Stimulated activated CD8-positive, alpha-beta memory T cell treated with anti-CD3 and anti-CD28 coated beads, Interleukin-4, amount 100 ng/mL, for 48 hours (primary cell): ENCODE measurements around the gene KRT8.

Source experiments
- DNase-seq: peaks from one replicate; pipeline ENCODE4 v3.0.0-alpha.2; 2020

The KRT8 gene

DNA sequence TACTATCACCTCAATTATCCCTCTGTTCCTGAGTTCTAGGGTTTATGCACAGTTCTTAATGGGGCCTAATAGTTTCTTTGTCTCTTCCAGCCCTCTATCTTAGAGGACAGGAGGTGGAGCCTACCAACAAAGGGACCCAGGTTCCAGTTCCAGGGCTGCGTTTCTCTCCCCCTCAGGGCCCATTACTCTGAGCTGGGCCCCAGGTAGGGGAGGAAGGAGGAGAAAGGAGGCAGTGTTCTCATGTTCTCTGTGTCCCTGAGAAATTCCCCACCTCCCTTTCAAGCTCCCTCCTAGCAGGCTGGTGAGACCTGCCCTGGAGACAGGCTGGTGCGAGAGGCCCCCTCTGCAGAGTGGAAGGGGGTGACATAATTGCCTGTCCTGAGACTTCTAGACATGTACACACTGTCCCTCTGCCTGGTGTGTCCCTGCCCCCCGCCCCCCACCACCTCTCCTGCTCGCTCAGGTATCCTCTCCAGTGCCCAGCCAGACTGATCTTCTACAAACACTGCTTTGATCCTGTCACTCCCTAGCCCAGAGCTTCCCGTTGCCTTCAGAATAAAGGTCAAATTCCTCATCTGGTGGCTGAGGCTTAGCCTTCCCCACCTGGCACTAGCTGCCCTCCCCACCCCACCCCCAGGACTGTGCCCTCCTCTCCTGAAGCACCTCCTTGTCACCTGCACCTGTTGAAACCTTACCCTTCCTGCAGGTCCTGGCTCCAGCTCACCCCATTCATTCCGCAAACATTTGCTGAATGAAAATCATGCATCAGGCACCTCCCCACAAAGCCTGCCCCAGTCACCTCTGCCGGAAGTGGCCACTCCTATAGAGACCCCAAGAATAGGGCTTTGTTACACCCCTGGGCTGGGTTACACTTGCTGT lies 21.1 kb upstream of the KRT8 start:
- DNase-seq, result no peak

DNA sequence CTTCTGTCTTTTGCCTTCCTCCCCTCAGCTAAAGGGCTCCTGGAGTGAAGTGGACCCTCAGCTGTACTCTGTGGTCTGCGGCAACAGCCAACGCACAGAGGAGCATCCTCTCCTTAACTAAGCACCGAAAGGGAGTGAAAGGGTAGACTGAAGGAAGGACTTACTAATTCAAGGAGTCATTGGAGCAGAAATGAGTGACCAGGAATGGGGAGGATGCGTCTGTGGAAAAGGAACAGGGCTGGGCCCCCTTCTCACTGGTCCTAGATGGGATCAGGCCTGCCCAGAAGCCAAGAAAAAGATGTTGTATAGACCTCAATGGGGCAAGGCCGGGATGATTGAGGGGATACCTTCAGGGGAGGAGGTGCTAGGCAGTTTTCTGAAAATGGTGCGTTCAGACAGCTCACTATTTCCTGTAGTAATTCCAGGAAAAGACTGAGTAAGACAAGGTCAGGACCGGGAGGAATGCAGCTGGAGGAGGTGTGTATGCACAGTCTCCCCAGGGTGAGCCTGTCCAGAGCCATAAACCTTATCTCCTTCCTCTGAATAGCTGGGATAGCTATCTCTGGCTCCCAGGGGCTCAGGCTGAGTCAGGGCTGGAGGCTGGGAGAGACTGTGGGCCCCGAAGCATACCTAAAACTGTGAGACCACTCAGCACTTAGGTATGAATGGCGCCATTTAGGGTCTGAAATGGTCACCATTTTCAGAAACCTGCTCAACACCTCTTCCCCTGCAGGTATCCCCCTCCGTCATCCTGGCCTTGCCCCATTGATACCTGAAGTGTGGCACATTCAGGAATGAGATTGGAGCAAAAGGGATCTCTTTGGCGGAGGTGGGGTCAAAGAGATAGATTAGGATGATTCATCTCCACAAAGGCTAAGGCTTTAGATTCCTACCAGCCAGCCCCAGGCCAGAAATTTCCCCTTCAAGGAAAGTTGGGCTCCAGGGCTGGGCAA lies 20.2 kb upstream of the KRT8 start:
- no peak for DNase-seq

DNA sequence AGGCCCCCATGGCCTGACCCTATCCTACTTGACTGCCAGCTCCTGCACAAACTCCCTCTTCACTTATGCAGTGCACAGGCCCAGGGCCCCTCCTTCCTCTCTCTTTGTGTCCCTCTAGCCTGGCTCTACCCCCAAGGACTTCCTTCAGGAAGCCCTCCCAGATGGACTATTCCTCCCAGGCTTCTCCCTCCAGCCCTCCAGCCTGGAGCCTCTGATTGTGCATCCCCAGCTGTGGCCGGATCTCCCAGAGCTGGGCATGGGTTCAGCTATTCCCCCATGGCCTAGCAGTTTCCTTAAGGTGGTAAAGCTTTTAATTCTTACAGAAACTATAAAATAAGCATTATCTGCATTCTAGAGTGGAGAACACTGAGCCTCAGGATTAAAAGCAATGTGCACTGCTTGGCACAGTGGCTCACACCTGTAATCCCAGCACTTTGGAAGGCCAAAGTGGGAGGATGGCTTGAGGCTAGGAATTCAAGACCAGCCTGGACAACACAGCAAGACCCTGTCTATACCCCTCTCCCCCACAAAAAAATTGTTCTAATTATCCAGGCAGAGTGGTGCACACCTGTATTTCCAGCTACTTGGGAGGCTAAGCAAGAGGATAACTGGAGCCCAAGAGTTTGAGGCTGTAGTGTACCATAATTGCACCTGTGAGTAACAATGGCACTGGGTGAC lies 16.8 kb upstream of the KRT8 start:
- DNase-seq, result no peak

DNA sequence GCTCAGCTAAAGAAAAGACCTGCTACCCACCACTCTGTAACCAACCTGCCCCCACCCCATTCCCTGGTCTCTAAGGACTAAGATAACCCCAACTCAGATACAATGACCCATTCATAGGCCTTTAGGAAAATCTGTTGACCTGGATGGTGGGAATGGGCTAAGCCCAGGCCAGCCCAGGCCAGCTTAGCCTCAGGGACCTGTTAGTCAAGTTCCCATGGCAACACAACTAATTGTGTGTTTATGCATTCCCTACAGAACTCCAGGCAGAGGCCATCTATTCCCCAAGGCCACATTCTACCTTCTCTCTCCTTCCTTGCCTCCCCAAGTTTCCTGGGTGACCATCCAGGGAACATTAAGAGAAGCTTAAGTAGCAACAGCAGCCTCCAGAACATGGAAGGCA lies 16.1 kb upstream of the KRT8 start:
- no peak for DNase-seq

DNA sequence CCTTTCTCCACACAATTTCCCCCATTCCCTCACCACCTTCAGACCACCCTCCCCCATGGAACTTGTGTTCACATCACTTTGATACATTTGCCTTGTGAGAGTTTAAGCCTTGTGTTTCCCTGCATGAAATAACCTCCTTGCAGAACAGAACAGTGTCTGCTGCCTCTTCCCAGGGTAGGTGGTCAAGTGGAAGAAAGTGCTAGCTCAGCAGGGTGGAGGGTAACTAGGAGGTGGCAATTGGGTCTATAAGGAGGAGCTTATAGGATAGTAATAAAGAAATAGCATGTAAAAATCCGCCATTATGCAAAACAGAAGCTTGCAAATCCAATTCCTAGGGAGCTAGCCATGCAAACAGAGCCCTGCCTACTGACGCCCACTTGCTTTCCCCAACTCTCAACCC lies 13.9 kb upstream of the KRT8 start:
- no peak for DNase-seq

DNA sequence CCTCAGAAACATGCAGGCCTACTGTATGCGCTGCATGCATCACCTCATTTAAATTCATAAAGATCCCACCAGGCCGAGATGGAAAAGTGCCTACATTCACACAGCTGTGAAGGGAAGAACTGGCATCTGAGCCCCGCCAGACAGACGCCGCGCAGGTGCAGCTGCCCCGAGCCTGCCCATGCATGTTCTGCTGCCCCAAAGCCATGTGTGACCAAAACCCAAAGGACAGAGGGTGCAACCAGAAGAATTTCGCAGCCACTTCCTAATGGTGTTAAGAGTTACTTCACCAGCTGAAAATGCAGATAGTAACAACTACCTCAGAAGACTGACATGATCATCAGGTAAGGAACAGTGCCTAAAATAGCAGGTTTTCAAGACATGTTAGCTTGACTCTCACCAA lies 13.5 kb upstream of the KRT8 start:
- no peak for DNase-seq

DNA sequence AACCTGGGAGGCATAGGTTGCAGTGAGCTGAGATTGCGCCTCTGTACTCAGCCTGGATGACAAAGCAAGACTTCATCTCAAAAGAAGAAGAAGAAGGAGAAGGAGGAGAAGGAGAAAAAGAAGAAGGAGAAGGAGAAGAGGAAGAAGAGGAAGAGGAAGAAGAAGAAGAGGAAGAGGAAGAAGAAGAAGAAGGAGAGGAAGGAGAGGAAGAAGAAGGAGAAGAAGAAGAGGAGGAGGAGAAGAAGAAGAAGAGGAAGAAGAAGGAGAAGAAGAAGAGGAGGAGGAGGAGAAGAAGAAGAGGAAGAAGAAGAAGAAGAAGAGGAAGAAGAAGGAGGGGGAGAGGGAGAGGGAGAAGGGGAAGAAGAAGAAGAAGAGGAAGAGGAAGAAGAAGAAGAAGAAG lies 12.9 kb upstream of the KRT8 start:
- no peak for DNase-seq

DNA sequence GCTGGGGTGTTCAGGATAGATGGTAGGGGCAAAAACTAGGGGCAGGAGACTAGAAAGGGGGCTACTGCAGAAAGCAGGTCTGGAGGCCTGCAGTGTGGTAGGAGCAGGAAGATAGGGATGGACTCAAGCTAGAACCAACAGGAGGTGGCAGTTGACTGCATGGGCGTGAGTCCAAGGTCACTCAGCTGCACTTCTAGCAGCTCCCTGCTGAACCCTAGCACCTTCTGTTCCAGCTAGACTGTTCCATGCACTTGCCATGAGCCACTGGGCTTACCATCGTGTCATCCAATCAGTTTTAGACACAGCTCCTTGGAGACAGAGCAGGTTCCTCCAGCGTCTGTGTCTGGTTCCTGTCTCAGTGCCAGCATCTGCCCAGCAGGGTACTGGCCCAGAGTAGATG lies 11.3 kb upstream of the KRT8 start:
- no peak for DNase-seq

DNA sequence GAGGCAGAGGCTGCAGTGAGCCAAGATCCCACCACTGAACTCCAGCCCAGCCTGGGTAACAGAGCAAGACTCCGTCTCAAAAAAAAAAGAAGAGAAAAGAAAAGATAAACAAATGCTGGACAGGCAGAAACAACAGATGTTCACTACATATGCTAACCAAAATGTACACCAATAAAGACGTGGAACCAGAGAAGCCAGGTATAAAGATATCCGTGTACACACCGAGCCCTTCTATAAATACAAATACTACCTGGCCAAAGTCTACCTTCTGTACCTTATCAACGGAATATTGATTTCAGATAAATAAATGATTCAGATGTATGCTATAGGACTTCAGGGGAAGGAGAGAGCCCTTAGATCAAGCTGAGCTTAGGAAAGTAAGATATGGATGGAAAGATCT lies 10.8 kb upstream of the KRT8 start:
- no peak for DNase-seq

DNA sequence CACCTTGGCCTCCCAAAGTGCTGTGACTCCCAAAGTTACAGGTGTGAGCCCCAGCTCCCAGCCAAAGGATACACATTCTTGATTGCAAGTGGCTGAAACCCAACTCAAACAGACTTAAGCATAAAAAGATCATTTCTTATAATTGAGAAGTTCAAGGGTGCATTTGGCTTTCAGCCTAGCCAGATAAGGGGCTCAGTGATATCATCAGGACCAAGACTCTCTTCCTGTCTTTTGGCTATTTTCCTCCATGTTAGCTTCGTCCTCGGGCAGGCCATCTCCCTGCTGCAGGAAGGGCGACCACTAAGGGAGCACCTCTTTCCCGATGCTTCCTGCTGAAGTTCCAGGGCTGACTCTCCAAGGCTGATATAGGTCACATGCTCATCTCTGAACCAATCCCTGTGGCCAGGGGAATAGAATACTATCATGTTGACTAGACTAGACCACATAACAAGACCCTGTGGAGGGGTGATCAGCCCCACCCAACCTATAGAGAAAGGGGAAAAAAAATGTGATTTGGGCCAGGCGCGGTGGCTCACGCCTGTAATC lies 9.8 kb upstream of the KRT8 start:
- DNase-seq, result no peak

DNA sequence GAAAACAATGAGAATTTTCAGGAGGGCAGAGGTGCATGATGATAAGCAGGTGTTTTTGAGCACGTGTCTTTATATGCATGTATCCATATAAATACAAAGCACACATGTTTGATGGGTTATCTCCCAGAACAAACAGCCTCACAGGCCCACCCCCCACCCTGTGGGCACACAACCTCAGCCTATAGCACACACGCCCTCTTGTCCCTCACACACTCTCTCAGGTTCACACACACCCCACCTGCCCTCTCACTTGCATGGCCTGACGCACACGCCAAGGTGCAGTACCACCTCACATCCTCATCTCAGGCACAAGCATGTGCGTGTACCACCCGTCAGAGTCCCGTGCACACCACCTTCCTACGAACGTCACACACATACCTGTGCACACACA lies 8.6 kb upstream of the KRT8 start:
- DNase-seq, result no peak

DNA sequence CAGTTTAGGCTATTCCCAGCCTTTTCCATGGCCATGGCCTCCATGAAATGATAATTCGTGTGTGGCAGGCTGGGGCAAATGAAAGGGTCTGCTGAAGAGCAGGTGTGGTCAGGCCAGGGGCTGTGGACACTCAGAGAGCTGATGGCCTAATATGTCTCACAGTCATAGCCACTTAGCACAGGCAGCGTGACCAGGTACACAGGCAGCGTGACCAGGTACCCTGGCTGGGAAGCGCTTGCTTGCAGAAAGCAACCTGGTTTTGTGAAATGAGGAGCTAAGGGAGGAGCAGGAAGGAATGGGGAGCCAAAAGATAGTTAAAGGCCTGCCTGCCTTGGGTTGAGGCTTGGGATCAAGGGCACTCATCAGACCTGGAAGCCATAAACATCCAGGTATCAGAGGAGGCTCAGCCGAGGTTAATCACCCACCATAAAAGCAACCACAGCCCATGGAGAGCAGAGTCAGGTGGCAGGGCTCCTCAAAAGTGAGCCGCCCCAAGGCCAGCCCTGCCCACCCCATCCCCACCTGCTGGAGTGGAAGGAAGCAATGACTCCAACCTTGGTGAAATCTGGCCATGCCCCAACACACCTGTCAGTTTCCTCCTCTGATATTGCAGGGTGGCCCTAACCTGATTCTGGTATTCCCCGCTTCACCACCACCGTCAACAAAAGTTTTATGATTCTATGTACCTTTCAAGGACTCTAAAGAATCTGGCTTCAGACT lies 8.0 kb upstream of the KRT8 start:
- no peak for DNase-seq

DNA sequence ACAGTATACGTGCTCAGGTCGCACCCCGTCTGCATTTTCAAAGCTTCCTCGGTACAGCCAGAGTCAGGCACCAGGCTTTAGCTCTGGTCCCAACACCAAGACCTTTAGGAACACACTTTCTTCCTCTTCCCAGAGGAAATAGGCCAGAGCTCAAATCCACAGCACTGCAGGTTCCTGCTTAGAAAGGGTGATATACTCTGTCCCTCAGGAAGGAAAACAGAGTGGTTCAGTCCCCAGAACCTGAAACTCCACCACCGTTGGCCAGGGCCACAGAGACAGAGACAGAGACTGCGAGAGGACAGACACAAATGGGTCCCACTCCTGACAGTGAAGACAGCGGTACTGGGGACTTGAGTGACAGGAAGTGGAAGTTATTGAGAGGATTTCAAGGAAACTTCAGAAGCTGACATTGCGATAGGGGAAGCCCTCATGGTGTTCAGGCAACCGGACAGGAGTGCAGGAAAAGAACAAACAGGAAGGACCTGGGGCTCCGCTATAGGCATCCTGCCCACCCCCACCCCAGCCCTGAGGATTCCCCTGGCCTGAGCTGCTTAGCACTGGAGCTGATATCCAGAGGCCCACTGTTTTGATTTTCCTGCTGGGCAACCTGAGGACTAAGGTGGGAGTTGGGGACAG lies 5.5 kb upstream of the KRT8 start:
- no peak for DNase-seq

DNA sequence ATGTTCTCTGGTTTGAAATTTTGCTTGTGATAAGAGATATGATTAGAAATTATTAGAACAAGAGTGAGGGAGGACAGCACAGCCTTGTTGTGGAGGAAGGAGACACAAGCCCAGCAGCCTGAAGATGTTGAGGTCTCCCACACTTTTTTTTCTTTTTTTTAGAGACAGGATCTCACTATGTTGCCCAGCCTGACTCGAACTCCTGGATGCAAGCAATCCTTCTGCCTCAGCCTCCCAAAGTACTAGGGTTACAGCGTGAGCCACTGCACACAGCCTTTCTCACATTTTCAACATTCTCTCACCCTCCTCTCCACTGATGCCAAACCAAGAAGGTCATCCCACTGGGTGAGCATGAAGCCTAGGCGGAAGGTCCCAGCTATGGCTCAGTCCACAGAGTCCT lies 4.9 kb upstream of the KRT8 start:
- DNase-seq, result no peak

DNA sequence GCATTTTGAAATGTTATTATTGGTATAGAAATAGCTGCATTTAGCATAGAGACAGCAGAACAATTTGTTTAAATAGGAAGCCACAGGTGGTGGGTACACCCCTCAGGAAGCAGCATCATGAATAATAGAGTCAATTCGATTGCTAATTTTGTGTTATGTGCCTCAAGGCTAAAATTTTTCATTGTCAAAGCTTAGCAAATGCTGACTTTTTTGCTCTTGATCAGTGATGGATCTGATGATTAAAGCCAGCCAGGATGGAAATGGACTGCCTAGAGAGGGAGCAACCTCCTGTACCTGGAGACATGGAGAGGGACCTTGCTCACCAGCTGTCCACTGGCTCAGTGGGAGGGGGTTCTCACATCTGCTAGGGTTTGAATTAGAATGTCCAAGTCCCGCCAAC lies 4.5 kb upstream of the KRT8 start:
- DNase-seq, result no peak

DNA sequence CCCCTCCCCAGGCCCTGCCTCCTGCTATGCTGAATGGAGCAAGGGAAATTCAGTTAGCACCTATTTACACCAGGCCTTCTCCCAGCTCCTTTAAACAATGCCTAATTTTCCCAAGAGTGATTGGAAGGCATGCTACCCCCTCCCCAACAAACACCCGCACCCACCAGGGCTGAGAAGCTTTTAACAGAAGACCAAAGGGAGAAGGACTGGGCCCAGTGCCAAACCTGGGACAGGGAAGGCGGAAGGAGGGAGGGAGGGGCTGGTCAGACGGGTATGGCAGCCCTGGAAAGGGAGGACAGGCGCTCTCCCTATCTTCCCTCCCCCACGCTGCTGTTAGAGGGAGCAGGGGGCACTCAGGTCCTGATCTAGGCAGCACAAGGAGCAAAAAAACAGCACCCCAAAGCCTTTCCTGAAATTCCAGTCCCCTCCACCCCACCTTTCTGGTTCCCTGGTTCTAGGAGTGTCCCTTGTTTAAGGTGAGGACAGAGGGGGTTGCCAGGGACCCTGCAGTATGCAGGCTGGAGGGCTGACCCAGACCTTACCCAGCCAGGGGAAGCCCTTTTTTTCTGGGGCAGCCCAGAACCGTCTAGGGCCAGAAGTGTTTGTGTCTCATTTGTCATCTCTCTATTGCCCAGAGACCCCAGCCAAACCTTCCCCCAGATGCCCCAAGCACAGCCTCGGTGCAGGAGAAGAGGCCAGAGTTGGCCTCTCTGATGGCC lies 2.4 kb upstream of the KRT8 start:
- no peak for DNase-seq

DNA sequence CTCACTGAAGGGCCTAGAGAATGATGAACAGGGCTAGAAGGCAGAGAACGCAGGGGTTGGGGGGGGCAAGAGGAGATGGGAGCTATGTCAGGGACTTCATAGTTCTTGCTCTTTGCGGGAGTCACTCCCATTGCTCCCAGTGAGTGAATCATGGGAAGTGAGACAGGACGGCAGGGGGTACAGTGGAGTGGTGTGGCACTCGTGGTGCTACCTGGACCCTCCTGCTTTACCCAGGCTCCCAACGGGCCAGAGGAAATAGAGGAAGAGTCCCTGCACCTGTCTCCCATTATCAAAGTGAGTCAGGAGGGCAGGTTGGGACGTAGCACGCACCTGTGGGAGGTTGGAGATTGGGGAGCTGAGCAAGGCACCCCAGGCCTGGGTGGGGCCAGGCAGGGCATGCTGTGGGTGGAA lies 1.3 kb upstream of the KRT8 start:
- DNase-seq, result no peak

DNA sequence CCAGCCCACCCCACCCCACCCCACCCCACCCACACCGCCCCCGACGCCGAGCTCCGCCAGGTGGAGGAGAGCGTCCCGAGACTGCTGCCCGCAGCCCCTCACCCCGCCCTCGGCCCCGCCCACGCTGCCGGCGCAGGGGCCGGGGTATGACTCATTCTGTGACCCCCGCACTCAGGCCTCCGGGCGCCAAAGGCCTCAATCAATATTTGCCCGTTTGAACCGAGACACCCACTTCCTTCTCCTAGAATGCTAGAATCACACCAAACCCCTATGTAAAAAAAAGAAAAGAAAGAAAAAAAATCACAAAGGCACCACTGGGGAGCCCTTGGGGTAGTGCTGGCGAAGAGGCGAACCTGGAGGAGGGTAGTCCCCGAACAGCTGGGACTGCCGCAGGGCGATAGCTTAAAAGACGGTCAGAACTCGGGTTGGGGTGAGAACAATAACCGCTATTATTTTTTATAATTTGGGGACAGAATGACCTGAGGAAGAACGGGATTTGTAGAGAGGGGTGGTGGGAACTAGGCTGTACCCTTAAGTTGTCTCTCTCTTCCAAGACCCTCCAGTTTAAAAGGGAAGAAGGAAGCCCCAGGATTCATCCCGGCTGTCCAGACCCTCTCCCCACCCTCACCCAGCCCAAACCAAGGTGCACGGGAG lies 894 bp downstream of the KRT8 start:
- DNase-seq, result peak; percentile 53

DNA sequence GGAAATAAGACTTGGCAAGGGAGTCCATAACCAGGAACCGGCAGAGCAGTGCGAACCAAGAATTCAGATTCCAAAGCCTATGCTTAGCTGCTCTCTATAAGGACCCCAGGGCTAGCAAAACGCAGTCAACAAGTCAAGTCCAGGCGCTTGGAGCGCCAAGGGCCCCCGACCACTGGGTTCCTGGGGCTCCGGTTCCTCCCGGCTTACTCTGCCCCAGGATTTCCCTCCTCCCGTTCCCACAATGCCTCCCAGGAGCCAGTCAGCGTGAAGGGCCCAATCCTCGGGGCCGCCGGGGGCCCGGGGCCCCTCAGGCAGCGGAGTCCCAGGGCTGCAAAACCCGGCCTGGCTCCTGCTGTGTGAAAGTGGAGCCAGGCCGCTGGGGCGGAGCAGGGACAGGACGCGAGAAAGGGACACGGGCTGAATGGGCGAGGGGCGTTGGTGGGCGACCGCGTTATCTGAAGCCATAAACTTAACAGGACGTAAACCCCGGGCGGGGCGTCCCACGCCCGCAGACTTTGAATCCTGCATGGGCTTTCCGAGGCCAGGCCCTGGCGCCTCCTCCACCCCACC lies 1.5 kb downstream of the KRT8 start:
- peak; percentile 71 for DNase-seq
